Common myeloid progenitor, CD34-positive (primary cell): ENCODE data around the gene MLIP.

Experiments
- CTCF ChIA-PET: fragments of 350-600 bp; sonication (Branson Sonifier 250); formaldehyde crosslinking; loops from one replicate; lab custom pipeline; 2021; ENCODE audit warnings: antibody characterized with exemption; lab: Charles Lee
- POLR2A ChIA-PET: fragments of 350-600 bp; sonication (Branson Sonifier 250); formaldehyde crosslinking; loops from one replicate; lab custom pipeline; 2021; ENCODE audit warnings: antibody characterized with exemption; lab: Charles Lee
- DNase-seq, 3 donors: peaks; one replicate each; pipeline versions ENCODE4 v3.0.0 to v3.0.0-alpha.2; 2013
- H3K27ac ChIP-seq, 2 experiments: 1 replicate in 1 of 2; 2 replicates in 1 of 2; pipeline ENCODE4 v1.7.0; 2013; ENCODE audit warnings: inconsistent platforms in 2 of 2, low read length in 2 of 2, mild to moderate bottlenecking in 2 of 2, low read depth in 1 of 2, moderate library complexity in 1 of 2; ENCODE audit not compliant: severe bottlenecking in 2 of 2, insufficient read depth in 1 of 2, poor library complexity in 1 of 2
- H3K27me3 ChIP-seq, 5 experiments: replicated peaks in 2 of 5; 1 replicate in 3 of 5; 2 replicates in 2 of 5; pipeline versions ENCODE4 v1.6.1 to v1.7.0; 2013; ENCODE audit warnings: low read length in 4 of 5, mild to moderate bottlenecking in 2 of 5, moderate library complexity in 2 of 5, inconsistent platforms in 1 of 5; ENCODE audit not compliant: insufficient read depth in 5 of 5, control insufficient read depth in 4 of 5
- H3K36me3 ChIP-seq, 4 experiments: 1 replicate in 2 of 4; 2 replicates in 2 of 4; pipeline versions ENCODE4 v1.6.1 to v1.7.0; 2013; ENCODE audit warnings: low read length in 3 of 4, control low read depth in 1 of 4, mild to moderate bottlenecking in 1 of 4; ENCODE audit not compliant: control insufficient read depth in 4 of 4, insufficient read depth in 4 of 4
- H3K4me1 ChIP-seq, 4 experiments: 1 replicate in 3 of 4; 2 replicates in 1 of 4; pipeline versions ENCODE4 v1.6.1 to v1.7.1; 2013; ENCODE audit warnings: low read length in 3 of 4, mild to moderate bottlenecking in 3 of 4, control low read depth in 1 of 4, inconsistent platforms in 1 of 4, moderate library complexity in 1 of 4; ENCODE audit not compliant: control insufficient read depth in 4 of 4, insufficient read depth in 4 of 4; ENCODE audit errors: control extremely low read depth in 1 of 4
- H3K4me3 ChIP-seq, 7 experiments: 1 replicate in 4 of 7; 2 replicates in 3 of 7; pipeline versions ENCODE4 v1.5.1 to v1.7.0; 2013; ENCODE audit warnings: mild to moderate bottlenecking in 7 of 7, low read length in 6 of 7, moderate library complexity in 6 of 7, inconsistent platforms in 2 of 7, low read depth in 2 of 7, control low read depth in 1 of 7; ENCODE audit not compliant: insufficient read depth in 4 of 7, control insufficient read depth in 1 of 7; ENCODE audit errors: extremely low read depth in 1 of 7
- H3K9me3 ChIP-seq, 5 experiments: 1 replicate in 4 of 5; 2 replicates in 1 of 5; pipeline versions ENCODE4 v1.6.1 to v1.7.1; 2013; ENCODE audit warnings: low read length in 4 of 5, mild to moderate bottlenecking in 2 of 5, inconsistent platforms in 1 of 5, low read depth in 1 of 5, moderate library complexity in 1 of 5; ENCODE audit not compliant: control insufficient read depth in 4 of 5, insufficient read depth in 2 of 5; ENCODE audit errors: control extremely low read depth in 1 of 5
- WGBS: methylation state at CpG from one replicate; pipeline ENCODE4 v1.1.5; 2013; ENCODE audit not compliant: insufficient coverage; 5-methylcytosine and 5-hydroxymethylcytosine counted together

The MLIP gene

GRCh38 chr6:54085047-54085446 lies 26.2 kb upstream of the MLIP start:
- no peaks in the 10 kb centered on the region for H3K36me3 ChIP-seq
- ChIA-PET CTCF (no interaction called here), POLR2A (no interaction called here)
- DNase-seq: no peak
- 0% methylated on average over 1 of the region's 2 CpGs for WGBS
- no peaks in the 10 kb centered on the region for H3K4me1 ChIP-seq
- H3K4me3 ChIP-seq: no peak overlapping the region
- H3K27me3 ChIP-seq: no peaks in the 10 kb centered on the region
- H3K27ac ChIP-seq: no peak overlapping the region
- H3K9me3 ChIP-seq: no peaks in the 10 kb centered on the region

- CTCF ChIA-PET: no interaction called here
- Histone ChIP-seq H3K27ac (no peak overlapping the region), H3K27me3 (no peaks in the 10 kb centered on the region), H3K4me1 (no peaks in the 10 kb centered on the region), H3K4me3 (no peak overlapping the region), H3K9me3 (no peaks in the 10 kb centered on the region), H3K36me3 (no peaks in the 10 kb centered on the region)
- 70% methylated on average over 2 of the region's 2 CpGs for WGBS
- no peak for DNase-seq
- POLR2A ChIA-PET: no interaction called here
These were observed 25.7 kb upstream of the MLIP start for GRCh38 chr6:54085541-54085940.

GRCh38 chr6:54086439-54086838 lies 24.8 kb upstream of the MLIP start:
- no peak overlapping the region for H3K27ac ChIP-seq
- ChIA-PET CTCF (no interaction called here), POLR2A (no interaction called here)
- H3K4me3 ChIP-seq: no peak overlapping the region
- H3K36me3 ChIP-seq: no peaks in the 10 kb centered on the region
- no peaks in the 10 kb centered on the region for H3K9me3 ChIP-seq
- H3K27me3 ChIP-seq: peaks cover 0 to 2% (median 0%) of the 10 kb centered on the region in 5 experiments
- H3K4me1 ChIP-seq: no peaks in the 10 kb centered on the region
- no CpG with 5 or more reads among the region's 1 CpG for WGBS
- no peak for DNase-seq

- 57% methylated on average over 2 of the region's 2 CpGs for WGBS
These were observed 23.5 kb upstream of the MLIP start for GRCh38 chr6:54087721-54088120.

GRCh38 chr6:54093326-54093948 lies 17.8 kb upstream of the MLIP start:
- no peak for DNase-seq
- H3K4me3 ChIP-seq: no peak overlapping the region
- H3K27ac ChIP-seq: no peak overlapping the region
- peaks cover 0 to 2% (median 0%) of the 10 kb centered on the region in 5 experiments for H3K27me3 ChIP-seq
- ChIA-PET POLR2A (no interaction called here), CTCF (interaction anchor here (0.5 to 0.6 kb wide), 2 partner anchors 49 to 750 kb away, joined by 3 read pairs; no protein-coding TSS in a partner anchor)
- WGBS: 96% methylated on average over 5 of the region's 6 CpGs
- peaks cover 0 to 1% (median 0%) of the 10 kb centered on the region in 5 experiments for H3K9me3 ChIP-seq
- H3K4me1 ChIP-seq: no peaks in the 10 kb centered on the region
- H3K36me3 ChIP-seq: no peaks in the 10 kb centered on the region

More at GRCh38 chr6:54087721-54088120, 23.5 kb upstream of the MLIP start:
- Histone ChIP-seq H3K27ac (no peak overlapping the region), H3K36me3 (no peaks in the 10 kb centered on the region), H3K27me3 (peaks cover 0 to 2% (median 0%) of the 10 kb centered on the region in 5 experiments), H3K4me3 (no peak overlapping the region), H3K9me3 (peaks cover 0 to 1% (median 0%) of the 10 kb centered on the region in 5 experiments), H3K4me1 (no peaks in the 10 kb centered on the region)
- POLR2A ChIA-PET: interaction anchor here (0.8 kb wide), 1 partner anchor 16 kb away, joined by 7 read pairs; no protein-coding TSS in a partner anchor
- CTCF ChIA-PET: no interaction called here
- no peak for DNase-seq

GRCh38 chr6:54094293-54094692 lies 16.9 kb upstream of the MLIP start:
- peaks cover 0 to 1% (median 0%) of the 10 kb centered on the region in 5 experiments for H3K9me3 ChIP-seq
- H3K36me3 ChIP-seq: no peaks in the 10 kb centered on the region
- ChIA-PET CTCF (no interaction called here), POLR2A (no interaction called here)
- H3K27ac ChIP-seq: no peak overlapping the region
- peaks cover 0 to 2% (median 0%) of the 10 kb centered on the region in 5 experiments for H3K27me3 ChIP-seq
- DNase-seq: no peak
- no peaks in the 10 kb centered on the region for H3K4me1 ChIP-seq
- no peak overlapping the region for H3K4me3 ChIP-seq

- Histone ChIP-seq H3K9me3 (peaks cover 0 to 1% (median 0%) of the 10 kb centered on the region in 5 experiments), H3K4me3 (no peak overlapping the region), H3K27me3 (peaks cover 0 to 2% (median 0%) of the 10 kb centered on the region in 5 experiments), H3K27ac (no peak overlapping the region), H3K36me3 (no peaks in the 10 kb centered on the region), H3K4me1 (no peaks in the 10 kb centered on the region)
- ChIA-PET POLR2A (no interaction called here), CTCF (no interaction called here)
- 100% methylated on average over 1 of the region's 4 CpGs for WGBS
- no peak for DNase-seq
These were observed 16.5 kb upstream of the MLIP start for GRCh38 chr6:54094786-54095185.
